GM23248 (cell line): ENCODE results near the gene TTLL9.

Experiments
- EZH2 ChIP-seq: fragments of 200-600 bp; sonication (generic); IDR thresholded peaks from 2 replicates; pipeline ENCODE4 v1.6.1; 2018; ENCODE audit warnings: antibody characterized with exemption, mild to moderate bottlenecking; ENCODE audit not compliant: insufficient read depth, poor library complexity, severe bottlenecking
- EZH2phosphoT487 ChIP-seq: fragments of 200-600 bp; sonication (generic); IDR thresholded peaks from 2 replicates; pipeline ENCODE4 v1.6.1; 2018; ENCODE audit warnings: antibody characterized with exemption, moderate library complexity, mild to moderate bottlenecking, low read depth; ENCODE audit not compliant: insufficient read depth

DNA sequence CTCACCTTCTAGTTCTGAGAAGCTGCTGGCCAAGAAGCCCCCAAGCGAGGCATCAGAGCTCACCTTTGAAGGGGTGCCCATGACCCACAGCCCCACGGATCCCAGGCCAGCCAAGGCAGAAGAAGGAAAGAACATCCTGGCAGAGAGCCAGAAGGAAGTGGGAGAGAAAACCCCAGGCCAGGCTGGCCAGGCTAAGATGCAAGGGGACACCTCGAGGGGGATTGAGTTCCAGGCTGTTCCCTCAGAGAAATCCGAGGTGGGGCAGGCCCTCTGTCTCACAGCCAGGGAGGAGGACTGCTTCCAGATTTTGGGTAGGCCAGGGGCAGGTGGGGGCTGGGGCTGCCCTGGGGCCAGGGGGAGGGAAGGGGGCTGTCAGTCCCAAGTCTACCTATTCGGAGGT, 49.0 kb upstream of the TTLL9 start:
- TF ChIP-seq EZH2 (no peak), EZH2phosphoT487 (no peak)
